Measurements from ENCODE around the gene LPAR2. TPM values are rescaled to one million over a fixed set of nuclear protein-coding genes. Genes with fewer than 3 reads are reported as not detected.

Gene LPAR2
- polyA plus RNA-seq, 1 of the 3 experiments (the other 2 are of a cell fraction): 4.5 TPM

- H4K20me1 ChIP-seq (ENCODE audit: insufficient read depth): no peaks in the 10 kb centered on the region
- no peaks in the 10 kb centered on the region for H3K9me3 ChIP-seq
- H3K4me1 ChIP-seq (ENCODE audit: control insufficient read depth in 1 of 2, insufficient read depth in 2 of 2, low read depth in 1 of 2, low read length in 1 of 2): peaks cover 14 to 18% of the 10 kb centered on the region in 2 experiments; a peak in 3 of 4 replicates
- CTCF ChIA-PET: interaction anchor here (1.0 to 1.9 kb wide), 3 partner anchors 12 to 63 kb away, joined by 3 to 11 read pairs (median 6); no protein-coding TSS in a partner anchor
- H3K9me2 ChIP-seq: no peaks in the 10 kb centered on the region
- H3K4me2 ChIP-seq: no peak overlapping the region
- H2AFZ ChIP-seq (ENCODE audit: low read depth): no peak overlapping the region
- peak overlapping the region in 1 of 2 experiments; percentile 18; a peak in 1 of 4 replicates for H3K27ac ChIP-seq (ENCODE audit: low read depth in 2 of 2, low read length in 1 of 2)
- H3K9ac ChIP-seq: no peak overlapping the region
- DNase-seq: peak; percentile 72
- WGBS (ENCODE audit: low lambda C conversion rate): 66% methylated on average over 8 of the region's 8 CpGs
- peaks cover 16% of the 10 kb centered on the region for H3F3A ChIP-seq (replicated peaks; ENCODE audit: insufficient read depth)
- no peaks in the 10 kb centered on the region for H3K27me3 ChIP-seq (ENCODE audit: insufficient read depth)
- no peak overlapping the region for H3K4me3 ChIP-seq (ENCODE audit: low read depth in 2 of 2, low read length in 1 of 2)
- no peaks in the 10 kb centered on the region for H3K79me2 ChIP-seq (ENCODE audit: insufficient read depth)
- peak; percentile 61 for TF ChIP-seq RCOR1 (IDR thresholded peaks at IDR 0.05; ENCODE audit: low read length)
- TF ChIP-seq SMC3 (IDR thresholded peaks at IDR 0.05; ENCODE audit: low read depth, low read length): no peak
- TF ChIP-seq GATA2 (CRISPR knock-in tag; IDR thresholded peaks at IDR 0.05): peak; percentile 74
- POLR2A ChIA-PET: no interaction called here
- no peaks in the 10 kb centered on the region for H3K36me3 ChIP-seq (replicated peaks in 1 of 2; ENCODE audit: control insufficient read depth in 1 of 2, insufficient read depth in 2 of 2, low read length in 1 of 2)
Observed at GRCh38 chr19:19595171-19595701, 32.8 kb downstream of the LPAR2 start.

DNA sequence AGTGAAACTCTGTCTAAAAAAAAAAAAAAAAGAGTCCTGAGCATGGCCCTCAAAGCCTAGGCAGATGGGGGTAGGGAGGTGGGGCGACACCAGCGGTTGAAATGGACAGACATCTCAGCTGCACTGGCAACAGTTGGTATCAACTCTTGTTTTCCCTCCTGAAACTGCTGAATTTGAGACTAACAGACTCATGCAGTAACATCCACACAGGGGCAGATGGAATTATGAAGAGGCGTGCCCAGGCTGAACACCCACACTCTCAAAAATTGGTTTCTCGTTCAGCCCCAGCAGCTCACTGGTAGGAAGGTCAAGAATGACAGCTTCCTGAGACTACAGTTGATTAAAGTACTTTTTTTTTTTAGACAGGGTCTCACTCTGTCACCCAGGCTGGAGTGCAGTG, 33.6 kb downstream of the LPAR2 start:
- no peak overlapping the region for H3K9ac ChIP-seq
- no peak overlapping the region for H3K27ac ChIP-seq (ENCODE audit: low read depth in 2 of 2, low read length in 1 of 2)
- H3K36me3 ChIP-seq (replicated peaks in 1 of 2; ENCODE audit: control insufficient read depth in 1 of 2, insufficient read depth in 2 of 2, low read length in 1 of 2): no peaks in the 10 kb centered on the region
- ChIA-PET POLR2A (no interaction called here), CTCF (interaction anchor here (1.0 to 1.9 kb wide), 2 partner anchors 41 to 62 kb away, joined by 3 to 11 read pairs; no protein-coding TSS in a partner anchor)
- H3K9me2 ChIP-seq: no peaks in the 10 kb centered on the region
- H3K4me1 ChIP-seq (ENCODE audit: control insufficient read depth in 1 of 2, insufficient read depth in 2 of 2, low read depth in 1 of 2, low read length in 1 of 2): peaks cover 14 to 18% of the 10 kb centered on the region in 2 experiments; a peak in 3 of 4 replicates
- no peak for DNase-seq
- H3K79me2 ChIP-seq (ENCODE audit: insufficient read depth): no peaks in the 10 kb centered on the region
- H3K27me3 ChIP-seq (ENCODE audit: insufficient read depth): no peaks in the 10 kb centered on the region
- no peak overlapping the region for H2AFZ ChIP-seq (ENCODE audit: low read depth)
- H3K4me3 ChIP-seq (ENCODE audit: low read depth in 2 of 2, low read length in 1 of 2): no peak overlapping the region
- H4K20me1 ChIP-seq (ENCODE audit: insufficient read depth): no peaks in the 10 kb centered on the region
- WGBS (ENCODE audit: low lambda C conversion rate): 100% methylated on average over 4 of the region's 4 CpGs
- no peak overlapping the region for H3K4me2 ChIP-seq
- H3F3A ChIP-seq (replicated peaks; ENCODE audit: insufficient read depth): peaks cover 16% of the 10 kb centered on the region
- no peaks in the 10 kb centered on the region for H3K9me3 ChIP-seq
- TF ChIP-seq, protein P1, sequence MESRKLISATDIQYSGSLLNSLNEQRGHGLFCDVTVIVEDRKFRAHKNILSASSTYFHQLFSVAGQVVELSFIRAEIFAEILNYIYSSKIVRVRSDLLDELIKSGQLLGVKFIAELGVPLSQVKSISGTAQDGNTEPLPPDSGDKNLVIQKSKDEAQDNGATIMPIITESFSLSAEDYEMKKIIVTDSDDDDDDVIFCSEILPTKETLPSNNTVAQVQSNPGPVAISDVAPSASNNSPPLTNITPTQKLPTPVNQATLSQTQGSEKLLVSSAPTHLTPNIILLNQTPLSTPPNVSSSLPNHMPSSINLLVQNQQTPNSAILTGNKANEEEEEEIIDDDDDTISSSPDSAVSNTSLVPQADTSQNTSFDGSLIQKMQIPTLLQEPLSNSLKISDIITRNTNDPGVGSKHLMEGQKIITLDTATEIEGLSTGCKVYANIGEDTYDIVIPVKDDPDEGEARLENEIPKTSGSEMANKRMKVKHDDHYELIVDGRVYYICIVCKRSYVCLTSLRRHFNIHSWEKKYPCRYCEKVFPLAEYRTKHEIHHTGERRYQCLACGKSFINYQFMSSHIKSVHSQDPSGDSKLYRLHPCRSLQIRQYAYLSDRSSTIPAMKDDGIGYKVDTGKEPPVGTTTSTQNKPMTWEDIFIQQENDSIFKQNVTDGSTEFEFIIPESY (IDR thresholded peaks at IDR 0.05; ENCODE audit: borderline replicate concordance, low read depth): no peak
- TF ChIP-seq EP300 (IDR thresholded peaks at IDR 0.05; ENCODE audit: borderline replicate concordance in 1 of 2, low read depth in 1 of 2, low read length in 1 of 2): no peak
- no peak for TF ChIP-seq USF2 (IDR thresholded peaks at IDR 0.05; ENCODE audit: borderline replicate concordance, low read depth, low read length)
- TF ChIP-seq TEAD4 (IDR thresholded peaks at IDR 0.05; ENCODE audit: borderline replicate concordance, insufficient read depth): no peak
- no peak for TF ChIP-seq MEF2A (IDR thresholded peaks at IDR 0.05; ENCODE audit: borderline replicate concordance, low read depth)
- no peak for TF ChIP-seq CHD2 (IDR thresholded peaks at IDR 0.05; ENCODE audit: low read length, partially characterized antibody)
- no peak for TF ChIP-seq RFX5 (IDR thresholded peaks at IDR 0.05; ENCODE audit: low read length)
- TF ChIP-seq, protein P2, sequence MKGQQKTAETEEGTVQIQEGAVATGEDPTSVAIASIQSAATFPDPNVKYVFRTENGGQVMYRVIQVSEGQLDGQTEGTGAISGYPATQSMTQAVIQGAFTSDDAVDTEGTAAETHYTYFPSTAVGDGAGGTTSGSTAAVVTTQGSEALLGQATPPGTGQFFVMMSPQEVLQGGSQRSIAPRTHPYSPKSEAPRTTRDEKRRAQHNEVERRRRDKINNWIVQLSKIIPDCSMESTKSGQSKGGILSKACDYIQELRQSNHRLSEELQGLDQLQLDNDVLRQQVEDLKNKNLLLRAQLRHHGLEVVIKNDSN (IDR thresholded peaks at IDR 0.05; ENCODE audit: borderline replicate concordance, low read depth): no peak
- no peak for TF ChIP-seq RXRA (IDR thresholded peaks at IDR 0.05; ENCODE audit: borderline replicate concordance, low read depth)
- no peak for TF ChIP-seq RCOR1 (IDR thresholded peaks at IDR 0.05; ENCODE audit: low read length)
- no peak for TF ChIP-seq FOXJ3 (CRISPR knock-in tag; IDR thresholded peaks at IDR 0.05)
- TF ChIP-seq, protein P3, sequence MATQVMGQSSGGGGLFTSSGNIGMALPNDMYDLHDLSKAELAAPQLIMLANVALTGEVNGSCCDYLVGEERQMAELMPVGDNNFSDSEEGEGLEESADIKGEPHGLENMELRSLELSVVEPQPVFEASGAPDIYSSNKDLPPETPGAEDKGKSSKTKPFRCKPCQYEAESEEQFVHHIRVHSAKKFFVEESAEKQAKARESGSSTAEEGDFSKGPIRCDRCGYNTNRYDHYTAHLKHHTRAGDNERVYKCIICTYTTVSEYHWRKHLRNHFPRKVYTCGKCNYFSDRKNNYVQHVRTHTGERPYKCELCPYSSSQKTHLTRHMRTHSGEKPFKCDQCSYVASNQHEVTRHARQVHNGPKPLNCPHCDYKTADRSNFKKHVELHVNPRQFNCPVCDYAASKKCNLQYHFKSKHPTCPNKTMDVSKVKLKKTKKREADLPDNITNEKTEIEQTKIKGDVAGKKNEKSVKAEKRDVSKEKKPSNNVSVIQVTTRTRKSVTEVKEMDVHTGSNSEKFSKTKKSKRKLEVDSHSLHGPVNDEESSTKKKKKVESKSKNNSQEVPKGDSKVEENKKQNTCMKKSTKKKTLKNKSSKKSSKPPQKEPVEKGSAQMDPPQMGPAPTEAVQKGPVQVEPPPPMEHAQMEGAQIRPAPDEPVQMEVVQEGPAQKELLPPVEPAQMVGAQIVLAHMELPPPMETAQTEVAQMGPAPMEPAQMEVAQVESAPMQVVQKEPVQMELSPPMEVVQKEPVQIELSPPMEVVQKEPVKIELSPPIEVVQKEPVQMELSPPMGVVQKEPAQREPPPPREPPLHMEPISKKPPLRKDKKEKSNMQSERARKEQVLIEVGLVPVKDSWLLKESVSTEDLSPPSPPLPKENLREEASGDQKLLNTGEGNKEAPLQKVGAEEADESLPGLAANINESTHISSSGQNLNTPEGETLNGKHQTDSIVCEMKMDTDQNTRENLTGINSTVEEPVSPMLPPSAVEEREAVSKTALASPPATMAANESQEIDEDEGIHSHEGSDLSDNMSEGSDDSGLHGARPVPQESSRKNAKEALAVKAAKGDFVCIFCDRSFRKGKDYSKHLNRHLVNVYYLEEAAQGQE (IDR thresholded peaks at IDR 0.05; ENCODE audit: low read depth, low read length): no peak
- no peak for TF ChIP-seq NFIC (IDR thresholded peaks at IDR 0.05; ENCODE audit: borderline replicate concordance)
- no peak for TF ChIP-seq TCF12 (IDR thresholded peaks at IDR 0.05)
- TF ChIP-seq GATA2 (CRISPR knock-in tag; IDR thresholded peaks at IDR 0.05): no peak
- no peak for TF ChIP-seq RAD21 (IDR thresholded peaks at IDR 0.05; ENCODE audit: low read length)
- no peak for TF ChIP-seq PBX3 (IDR thresholded peaks at IDR 0.05)
